GM13977 (cell line): Measurements from ENCODE around the gene DNAJA3.

Experiments used
- DNase-seq: peaks from one replicate; pipeline ENCODE4 v3.0.0; 2012; ENCODE audit warnings: low spot score
- in situ Hi-C: fragments of 300-500 bp; cut with MboI; formaldehyde crosslinking; loops from one replicate; pipeline ENCODE4 v1.12.0; 2022; ENCODE audit warnings: low sequenced_read_pairs, low pct_unique_long_range_greater_than_20kb, mixed read lengths, inconsistent platforms; ENCODE audit not compliant: unreplicated experiment
- TF ChIP-seq, protein P1 (sequence below): IDR thresholded peaks from 2 replicates; pipeline ENCODE4 v1.5.1; 2012; ENCODE audit warnings: mild to moderate bottlenecking, control low read depth; ENCODE audit not compliant: insufficient read depth; ENCODE audit errors: extremely low read depth, missing control alignments

Gene DNAJA3

DNA sequence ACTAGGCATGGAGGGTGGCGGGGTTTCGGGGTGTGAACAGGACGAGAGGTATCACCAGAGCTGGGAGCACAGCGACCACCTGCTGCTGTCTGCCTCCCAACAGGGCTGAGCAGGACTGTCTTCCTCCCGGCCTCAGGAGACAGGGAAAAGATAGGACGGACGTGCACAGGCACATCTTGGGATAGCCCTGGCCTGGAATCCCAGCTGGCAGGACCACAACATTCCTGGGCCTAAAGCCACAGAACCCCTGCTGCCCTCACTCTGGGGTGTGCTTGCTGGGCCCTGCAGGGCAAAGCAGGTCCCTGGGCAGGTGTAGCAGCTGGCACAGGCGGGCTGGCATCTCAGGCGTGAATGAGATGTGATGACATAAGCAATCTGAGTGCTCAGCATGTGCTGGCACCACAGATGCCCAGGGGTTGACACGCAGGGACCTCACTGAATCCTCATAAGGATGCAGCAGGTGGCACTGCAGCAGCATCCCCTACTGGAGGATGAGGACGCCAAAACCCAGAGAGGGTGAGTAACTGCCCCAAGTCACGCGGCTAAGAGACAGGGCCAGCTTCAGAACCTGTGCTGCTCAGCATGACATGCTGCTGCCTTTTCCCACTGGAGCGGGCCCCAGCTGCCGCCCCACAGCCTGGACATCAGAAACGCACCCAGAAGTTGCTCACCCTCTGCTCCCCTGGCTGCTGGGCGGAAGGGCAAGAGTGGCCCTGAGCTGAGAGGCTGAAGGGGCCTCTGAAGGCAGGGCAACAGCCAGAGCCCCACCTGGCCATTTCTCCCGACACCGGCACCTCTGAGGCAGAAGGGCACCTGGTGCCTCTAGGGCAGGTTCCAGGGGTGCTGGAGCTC, 16.4 kb upstream of the DNAJA3 start:
- in situ Hi-C loops, result no loop called here
- DNase-seq, result no peak
- TF ChIP-seq, protein P1, sequence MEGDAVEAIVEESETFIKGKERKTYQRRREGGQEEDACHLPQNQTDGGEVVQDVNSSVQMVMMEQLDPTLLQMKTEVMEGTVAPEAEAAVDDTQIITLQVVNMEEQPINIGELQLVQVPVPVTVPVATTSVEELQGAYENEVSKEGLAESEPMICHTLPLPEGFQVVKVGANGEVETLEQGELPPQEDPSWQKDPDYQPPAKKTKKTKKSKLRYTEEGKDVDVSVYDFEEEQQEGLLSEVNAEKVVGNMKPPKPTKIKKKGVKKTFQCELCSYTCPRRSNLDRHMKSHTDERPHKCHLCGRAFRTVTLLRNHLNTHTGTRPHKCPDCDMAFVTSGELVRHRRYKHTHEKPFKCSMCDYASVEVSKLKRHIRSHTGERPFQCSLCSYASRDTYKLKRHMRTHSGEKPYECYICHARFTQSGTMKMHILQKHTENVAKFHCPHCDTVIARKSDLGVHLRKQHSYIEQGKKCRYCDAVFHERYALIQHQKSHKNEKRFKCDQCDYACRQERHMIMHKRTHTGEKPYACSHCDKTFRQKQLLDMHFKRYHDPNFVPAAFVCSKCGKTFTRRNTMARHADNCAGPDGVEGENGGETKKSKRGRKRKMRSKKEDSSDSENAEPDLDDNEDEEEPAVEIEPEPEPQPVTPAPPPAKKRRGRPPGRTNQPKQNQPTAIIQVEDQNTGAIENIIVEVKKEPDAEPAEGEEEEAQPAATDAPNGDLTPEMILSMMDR, result no peak

DNA sequence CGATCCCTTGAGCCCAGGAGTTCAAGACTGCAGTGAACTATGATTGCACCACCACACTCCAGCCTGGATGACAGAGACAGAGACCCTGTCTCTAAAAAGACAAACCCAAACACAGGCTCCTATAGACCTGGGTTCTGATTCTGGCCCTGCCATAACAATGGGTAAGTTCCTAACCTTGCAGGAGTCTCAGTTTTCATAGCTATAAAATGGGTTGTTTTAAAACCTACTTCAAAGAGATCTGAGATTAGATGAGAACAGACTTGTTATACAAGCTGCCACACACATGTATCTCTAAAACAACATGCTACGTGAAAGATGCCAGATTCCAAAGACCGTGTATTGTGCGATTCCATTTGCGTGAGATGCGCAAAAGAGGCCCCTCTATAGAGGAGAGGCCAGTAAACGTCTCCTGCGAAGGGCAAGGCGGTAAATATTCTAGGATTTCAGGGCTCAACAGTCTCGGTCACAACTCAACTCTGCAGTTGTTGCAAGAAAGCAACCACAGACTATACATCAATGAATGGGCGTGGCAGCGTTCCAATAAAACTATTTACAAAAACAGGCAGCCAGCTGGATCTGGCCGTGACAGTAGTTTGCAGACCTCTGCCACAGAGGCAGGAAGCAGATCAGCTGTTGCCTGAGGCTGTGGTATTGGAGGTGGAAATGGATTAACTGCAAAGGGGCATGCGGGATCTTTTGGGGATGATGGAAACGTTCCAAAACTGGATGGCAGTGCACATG, 15.2 kb upstream of the DNAJA3 start:
- DNase-seq, result no peak
- TF ChIP-seq, protein P1, result no peak
- in situ Hi-C loops, result no loop called here

DNA sequence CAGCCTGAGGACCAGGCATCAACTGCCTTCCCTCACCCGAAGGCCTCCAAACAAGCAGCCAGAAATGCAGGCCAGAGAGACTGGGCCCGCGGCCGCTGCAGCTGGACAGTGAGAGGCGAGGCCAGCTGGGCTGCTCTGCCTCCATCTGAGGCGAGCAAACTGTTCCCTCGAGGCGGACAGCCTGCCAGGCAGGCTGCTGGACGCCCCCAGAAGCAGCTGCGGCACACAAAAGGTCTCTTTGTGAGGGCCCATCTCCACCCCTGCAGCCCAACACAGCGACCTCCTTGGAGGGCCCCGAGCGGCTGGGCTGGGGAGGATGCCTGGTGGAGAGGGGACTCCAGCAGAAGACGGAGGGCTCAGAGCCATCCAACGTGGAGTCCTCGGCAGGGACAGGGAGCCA, 14.0 kb upstream of the DNAJA3 start:
- TF ChIP-seq, protein P1, result no peak
- DNase-seq, result no peak
- in situ Hi-C loops, result no loop called here

DNA sequence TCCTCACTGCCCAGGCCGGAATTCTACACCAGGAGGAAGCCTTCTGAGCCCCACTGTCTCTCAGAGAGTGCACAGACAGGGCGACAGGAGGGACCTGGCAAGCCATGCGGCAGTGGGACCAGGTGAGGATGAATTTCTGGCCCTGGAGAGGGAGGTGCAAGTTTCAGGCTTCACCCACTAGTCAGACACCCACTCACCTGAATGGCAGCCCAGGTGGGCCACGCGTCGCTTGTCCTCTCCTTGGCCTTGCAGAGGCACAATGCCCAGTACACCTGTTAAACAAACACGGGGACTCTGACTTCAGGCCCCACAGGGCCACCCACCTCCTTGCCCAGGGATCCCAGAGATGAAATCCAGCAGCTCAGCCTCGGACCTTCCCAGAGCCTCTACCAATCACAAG, 13.5 kb upstream of the DNAJA3 start:
- TF ChIP-seq, protein P1, result no peak
- no peak for DNase-seq
- in situ Hi-C loops, result no loop called here

DNA sequence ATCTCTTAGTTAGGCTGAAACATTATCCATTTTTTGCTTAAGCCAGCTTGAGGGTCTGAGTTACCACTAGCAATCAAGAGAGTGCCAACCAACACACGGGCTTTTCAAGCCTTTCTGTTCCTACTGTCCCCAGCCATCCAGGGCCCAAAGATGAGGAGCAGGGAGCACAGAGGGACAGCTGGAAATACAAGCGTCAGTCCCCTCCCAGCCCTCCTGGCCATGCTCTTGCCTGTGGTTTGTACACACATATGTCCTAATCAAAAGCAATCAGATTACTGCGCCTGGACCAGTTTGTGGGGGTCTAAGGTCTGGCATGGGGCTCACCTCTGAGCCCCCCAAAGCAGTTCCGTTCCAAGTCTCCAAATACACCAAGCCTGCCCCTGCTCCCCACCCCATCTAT, 12.8 kb upstream of the DNAJA3 start:
- TF ChIP-seq, protein P1, result no peak
- no peak for DNase-seq
- in situ Hi-C loops, result no loop called here

DNA sequence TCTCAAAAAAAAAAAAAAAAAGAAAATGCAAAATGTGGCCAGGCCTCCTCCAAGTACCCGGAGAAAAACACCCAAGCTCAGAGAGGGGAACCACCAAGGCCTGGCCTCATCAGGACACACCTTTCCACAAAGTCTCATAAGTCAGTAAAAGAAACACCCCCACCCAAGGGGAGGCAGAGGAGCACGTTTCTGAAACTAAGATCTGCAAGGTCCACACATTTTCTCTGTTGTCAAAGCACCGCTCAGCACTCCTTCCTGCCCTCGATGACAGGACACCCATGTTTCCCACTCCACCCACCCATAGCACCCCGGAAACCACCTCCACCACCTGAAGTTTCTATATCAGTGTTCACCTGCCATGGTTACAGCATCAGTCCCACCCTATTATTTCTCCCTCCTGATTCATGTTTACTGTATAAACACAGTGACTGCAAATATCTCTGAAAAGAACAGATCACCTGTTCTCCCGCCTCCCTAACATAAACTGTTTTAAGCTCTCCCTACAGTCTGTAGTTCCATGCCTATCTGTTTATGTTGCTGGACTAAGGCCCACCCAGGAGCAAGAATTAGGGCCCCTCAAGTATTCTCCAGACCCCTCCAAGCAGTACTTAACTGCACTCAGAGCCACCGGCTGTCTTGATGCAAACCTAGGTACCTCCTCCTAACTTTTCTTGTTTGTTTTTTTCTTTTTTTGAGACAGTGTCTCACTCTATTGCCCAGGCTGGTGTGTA, 11.3 kb upstream of the DNAJA3 start:
- in situ Hi-C loops, result no loop called here
- DNase-seq, result peak; percentile 95
- TF ChIP-seq, protein P1, result no peak
